NCI-H2081 (cell line): ENCODE results near the gene TRIM71.
A peak's percentile ranks its signal among the peaks of the same experiment; 100 is the strongest.
"Not testable (repeated sequence)": the region's sequence is repeated elsewhere in the genome, so short reads cannot be mapped to it uniquely, and the experiment has no call there.

Experiments used
- DNase-seq, 2 experiments: peaks; one replicate each; lab custom pipeline; 2025; lab: John Stamatoyannopoulos, UW

Gene TRIM71

DNA sequence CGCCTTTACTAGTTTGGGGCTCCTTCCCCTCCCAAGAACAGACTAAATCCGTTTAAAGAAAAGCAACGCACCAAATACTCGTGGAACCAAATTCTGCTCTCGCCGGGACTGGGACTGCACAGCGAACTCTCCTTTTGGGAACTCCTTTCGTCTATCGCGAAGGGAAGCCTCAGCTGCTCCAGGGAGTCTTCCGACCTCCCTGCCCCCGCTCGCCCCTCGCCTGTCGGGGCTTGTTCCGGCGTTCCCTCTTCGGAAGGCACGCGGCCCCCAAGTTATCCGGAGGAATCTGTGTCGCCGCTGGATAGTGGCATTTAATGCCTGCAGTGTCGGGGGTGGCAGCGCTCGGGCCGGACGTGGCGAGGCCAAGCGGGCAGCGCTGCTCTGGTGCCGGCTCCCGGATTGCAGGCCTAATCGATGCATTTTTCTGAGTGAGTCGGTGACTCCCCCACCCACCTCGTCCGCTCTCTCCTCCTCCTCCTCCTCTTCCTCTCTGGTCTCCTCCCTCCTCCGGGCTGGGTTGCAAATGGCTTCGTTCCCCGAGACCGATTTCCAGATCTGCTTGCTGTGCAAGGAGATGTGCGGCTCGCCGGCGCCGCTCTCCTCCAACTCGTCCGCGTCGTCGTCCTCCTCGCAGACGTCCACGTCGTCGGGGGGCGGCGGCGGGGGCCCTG, at the start of gene TRIM71:
Gene TRIM71 (plus strand): TSS at position 440 of the 671 bp plus-strand sequence. CDS start 84 bp downstream, at position 524.
- DNase-seq: no peak

DNA sequence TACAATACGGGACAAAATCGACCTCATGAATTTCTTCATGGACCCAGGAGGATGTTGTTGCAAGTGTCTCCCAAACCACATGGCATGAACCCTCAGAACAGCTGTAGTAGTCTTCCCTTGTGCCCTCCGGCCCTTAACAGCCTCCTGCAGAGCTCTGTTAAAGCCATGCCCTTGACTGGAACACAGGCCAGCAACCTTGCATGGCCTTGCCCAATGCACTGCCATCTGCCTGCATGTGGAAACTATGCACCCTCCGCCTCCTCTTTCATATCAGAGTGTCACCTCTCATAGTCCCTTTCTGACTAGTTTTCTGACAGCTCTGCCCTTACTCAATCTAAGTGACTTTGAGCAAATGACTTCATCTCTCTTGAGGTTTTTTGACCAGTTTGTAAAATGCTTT, 39.4 kb upstream of the TRIM71 start:
- DNase-seq: no peak

DNA sequence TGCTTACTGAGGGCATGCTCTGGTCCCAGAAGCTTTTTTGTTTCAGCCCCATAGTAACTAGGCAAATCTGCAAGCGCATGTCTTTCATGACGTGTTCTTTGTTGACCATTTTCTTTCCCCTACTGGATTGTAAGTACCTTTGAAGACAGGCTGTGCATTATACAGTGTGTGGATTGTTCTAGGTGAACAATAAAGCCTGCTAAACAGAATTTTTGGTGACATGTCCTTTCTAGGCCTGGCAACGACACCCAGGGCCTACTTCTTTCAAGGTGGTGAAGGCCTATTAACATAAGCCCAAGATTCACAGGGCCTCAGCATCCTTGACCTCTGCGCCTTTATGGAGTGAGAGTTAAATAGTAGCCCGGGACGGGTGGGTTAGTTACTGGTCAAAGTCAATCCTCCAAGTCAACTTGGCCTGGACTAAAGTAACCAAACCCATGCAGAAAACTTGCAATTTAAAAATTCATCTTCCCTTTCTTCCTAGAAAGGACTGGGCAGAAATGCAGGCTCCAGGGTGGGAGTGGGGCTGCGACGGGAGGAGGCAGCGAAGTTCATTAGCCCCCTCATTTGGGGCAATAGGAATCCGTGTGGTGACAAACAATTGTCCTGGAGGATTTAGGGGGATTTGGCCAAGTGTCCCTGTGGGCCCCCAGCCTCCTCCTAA, 37.6 kb upstream of the TRIM71 start:
- DNase-seq: no peak

- DNase-seq: peak; percentile 6 to 25
Observed at GRCh38 chr3:32780735-32781210, 37.0 kb upstream of the TRIM71 start.

DNA sequence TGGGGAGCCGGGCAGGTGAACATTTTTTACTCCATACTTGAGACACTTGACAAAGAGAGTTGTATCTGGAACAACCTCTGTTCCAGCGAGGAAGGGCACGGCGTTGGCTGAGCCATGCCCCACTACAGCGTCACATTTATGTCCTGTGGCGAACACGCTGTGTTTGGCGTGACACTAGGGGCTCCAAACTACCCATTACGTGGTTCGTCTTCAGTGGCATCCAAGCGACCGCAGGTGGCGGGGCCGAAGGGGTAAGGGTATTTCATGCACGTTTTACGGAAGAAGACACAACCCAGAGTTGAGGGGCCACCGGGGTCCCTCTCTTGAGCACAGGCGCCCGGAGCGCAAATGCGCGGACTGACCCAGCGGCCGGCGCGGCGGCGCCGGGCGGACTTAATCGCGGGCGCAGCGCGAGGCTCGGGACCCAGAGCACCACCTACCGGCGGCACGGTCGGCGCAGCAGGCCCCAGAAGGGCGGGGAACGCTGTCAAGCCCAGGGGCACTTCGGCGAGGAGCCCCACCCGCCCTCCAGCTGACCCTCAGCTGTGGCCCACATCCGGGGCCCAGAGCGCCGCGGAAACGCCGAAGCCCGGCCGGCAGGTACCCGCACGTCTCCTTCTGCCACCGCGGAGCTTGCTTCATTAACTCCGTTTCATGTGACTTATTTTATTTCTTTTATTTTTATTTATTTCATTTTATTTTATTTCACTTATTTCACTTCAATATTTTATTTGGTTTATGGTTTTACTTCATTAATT, 36.4 kb upstream of the TRIM71 start:
- DNase-seq: peak; percentile 72 to 86

- DNase-seq: not testable (repeated sequence)
Observed at GRCh38 chr3:32781969-32782270, 35.9 kb upstream of the TRIM71 start.

DNA sequence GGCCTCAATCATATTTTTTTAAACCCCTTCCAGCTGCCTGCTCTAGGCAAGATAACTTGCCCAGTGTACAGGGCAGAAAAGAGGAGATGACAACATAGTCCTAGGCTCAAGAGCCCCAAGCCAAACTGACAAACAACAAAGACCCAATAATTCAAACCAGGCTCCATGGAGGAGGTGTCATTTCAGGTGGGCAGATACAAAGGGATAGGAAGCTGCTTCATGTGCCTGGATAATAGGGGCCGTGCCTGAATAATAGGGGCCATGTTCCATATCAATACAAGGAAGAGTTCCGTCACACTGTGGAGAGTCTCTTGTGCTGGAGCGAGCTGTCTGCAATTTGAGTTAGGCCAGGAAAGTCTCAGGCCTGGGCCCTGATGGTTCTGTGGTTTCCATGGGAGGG, 35.4 kb upstream of the TRIM71 start:
- no peak for DNase-seq

GRCh38 chr3:32791833-32792232, 26.0 kb upstream of the TRIM71 start:
- DNase-seq: no peak

DNA sequence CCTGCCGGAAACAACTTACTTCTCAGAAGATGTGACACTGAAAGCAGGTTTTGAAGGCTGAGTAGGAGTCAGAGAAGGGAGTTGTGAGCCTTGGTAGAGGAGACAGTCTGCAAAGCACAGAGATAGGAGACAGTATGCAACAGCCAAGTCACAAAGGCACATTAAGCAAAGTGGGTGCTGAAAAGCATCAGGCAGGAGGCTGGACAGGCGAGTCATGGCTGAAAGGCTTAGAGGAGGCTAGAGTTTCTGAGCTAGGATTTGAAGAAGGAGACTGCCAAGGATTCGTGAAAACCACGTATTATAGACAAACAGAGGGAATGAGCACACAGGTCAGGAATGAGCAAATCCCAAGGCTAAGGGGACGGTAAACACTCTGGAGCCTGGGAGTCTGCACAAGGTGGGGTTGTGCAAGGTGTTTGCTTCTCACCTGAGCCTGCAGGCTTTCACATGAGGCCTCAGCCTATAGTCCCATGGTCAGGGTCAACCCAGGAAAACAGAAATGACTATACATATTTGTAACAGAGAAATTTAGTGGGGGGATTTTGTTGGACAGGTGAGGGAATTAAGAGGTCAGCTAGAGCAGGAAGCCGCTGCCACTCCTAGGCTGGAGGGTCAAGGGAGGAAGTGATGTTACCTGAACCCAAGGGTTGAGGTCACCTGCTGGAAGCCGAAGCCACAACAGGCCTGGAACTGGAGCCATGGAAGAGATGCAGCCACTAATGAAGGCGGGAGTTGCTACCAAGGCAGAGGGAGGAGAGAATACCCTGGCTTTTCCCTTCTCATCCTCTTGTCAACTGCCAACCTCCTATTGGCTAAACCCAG, 23.1 kb upstream of the TRIM71 start:
- DNase-seq: no peak

DNA sequence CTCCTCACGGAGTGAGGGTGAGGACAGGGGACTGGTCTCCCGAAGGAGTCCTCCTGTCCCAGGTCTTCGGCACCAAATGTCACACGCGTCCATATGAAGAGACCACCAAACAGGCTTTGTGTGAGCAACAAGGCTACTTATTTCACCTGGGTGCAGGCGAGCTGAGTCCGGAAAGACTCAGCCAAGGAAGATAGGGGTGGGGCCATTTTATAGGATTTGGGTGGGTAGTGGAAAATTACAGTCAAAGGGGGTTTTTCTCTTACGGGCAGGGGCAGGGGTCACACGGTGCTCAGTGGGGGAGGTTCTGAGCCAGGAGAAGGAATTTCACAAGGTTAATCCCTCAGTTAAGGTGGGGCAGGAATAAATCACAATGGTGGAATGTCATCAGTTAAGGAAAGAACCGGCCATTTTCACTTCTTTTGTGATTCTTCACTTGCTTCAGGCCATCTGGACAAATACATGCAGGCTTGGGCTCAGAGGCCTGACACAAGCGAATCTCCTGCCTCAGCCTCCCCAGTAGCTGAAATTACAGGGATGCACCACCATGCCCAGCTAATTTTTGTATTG, 21.3 kb upstream of the TRIM71 start:
- not testable (repeated sequence) for DNase-seq

GRCh38 chr3:32797776-32798175, 20.0 kb upstream of the TRIM71 start:
- no peak for DNase-seq

DNA sequence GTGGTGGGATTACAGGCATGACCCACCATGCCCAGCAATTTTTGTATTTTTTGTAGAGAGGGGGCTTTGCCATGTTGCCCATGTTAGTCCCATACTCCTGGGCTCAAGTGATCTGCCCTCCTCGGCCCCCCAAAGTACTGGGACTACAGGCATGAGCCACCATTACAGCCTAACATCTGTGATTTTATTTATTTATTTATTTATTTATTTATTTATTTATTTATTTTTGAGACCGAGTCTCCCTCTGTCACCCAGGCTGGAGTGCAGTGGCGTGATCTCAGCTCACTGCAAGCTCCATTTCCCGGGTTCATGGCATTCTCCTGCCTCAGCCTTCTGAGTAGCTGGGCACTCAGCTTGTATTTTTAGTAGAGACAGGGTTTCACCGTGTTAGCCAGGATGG, 16.4 kb upstream of the TRIM71 start:
- not testable (repeated sequence) for DNase-seq

DNA sequence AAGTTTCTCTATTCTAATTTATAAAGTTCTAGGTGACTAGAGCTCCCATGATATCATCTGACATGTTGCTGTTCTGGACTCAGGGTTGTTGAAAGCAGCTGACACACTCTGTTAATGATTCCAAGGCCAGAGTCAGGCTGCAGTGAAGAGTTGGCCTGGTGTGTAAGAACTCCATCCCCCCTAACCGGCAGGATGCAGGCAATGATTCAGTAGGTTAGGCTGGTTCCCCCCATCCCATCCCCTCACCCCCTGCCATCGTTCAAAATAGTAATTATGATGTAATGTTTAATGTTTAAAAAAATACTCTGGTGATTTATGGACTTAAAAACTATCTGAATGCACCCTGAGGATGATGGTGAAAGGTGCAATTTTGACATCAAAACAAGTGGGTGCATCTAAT, 4.6 kb upstream of the TRIM71 start:
- DNase-seq: no peak

DNA sequence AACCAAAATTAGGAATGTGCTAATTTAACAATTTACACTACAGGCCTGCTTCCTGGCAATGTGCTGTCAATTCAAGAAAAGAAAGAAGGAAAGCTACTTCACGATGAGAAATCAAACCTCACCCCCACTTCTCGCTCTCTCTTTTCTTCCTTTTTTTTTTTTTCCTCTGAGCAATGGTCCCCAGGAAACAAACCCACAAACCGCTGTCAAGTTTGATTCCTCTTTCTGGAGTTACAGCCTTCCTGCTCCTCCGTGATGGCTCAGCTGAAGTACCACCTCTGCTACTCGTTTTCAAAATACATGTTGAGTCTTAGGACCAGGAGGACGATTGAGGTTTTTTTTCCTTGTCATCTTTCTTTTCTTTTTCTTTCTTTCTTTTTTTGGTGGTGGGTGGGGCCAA, 3.4 kb upstream of the TRIM71 start:
- DNase-seq: no peak

- no peak for DNase-seq
Observed at GRCh38 chr3:32815841-32816438, 1.9 kb upstream of the TRIM71 start.

- no peak for DNase-seq
Observed at GRCh38 chr3:32816439-32817256, 1.1 kb upstream of the TRIM71 start.

GRCh38 chr3:32817257-32817557, 590 bp upstream of the TRIM71 start:
- no peak for DNase-seq

DNA sequence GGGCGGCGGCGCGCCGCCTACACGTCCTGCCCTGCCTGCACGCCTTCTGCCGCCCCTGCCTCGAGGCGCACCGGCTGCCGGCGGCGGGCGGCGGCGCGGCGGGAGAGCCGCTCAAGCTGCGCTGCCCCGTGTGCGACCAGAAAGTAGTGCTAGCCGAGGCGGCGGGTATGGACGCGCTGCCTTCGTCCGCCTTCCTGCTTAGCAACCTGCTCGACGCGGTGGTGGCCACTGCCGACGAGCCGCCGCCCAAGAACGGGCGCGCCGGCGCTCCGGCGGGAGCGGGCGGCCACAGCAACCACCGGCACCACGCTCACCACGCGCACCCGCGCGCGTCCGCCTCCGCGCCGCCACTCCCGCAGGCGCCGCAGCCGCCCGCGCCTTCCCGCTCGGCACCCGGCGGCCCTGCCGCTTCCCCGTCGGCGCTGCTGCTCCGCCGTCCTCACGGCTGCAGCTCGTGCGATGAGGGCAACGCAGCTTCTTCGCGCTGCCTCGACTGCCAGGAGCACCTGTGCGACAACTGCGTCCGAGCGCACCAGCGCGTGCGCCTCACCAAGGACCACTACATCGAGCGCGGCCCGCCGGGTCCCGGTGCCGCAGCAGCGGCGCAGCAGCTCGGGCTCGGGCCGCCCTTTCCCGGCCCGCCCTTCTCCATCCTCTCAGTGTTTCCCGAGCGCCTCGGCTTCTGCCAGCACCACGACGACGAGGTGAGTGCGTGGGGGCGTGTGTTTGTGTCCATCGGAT, 602 bp downstream of the TRIM71 start:
- DNase-seq: no peak

DNA sequence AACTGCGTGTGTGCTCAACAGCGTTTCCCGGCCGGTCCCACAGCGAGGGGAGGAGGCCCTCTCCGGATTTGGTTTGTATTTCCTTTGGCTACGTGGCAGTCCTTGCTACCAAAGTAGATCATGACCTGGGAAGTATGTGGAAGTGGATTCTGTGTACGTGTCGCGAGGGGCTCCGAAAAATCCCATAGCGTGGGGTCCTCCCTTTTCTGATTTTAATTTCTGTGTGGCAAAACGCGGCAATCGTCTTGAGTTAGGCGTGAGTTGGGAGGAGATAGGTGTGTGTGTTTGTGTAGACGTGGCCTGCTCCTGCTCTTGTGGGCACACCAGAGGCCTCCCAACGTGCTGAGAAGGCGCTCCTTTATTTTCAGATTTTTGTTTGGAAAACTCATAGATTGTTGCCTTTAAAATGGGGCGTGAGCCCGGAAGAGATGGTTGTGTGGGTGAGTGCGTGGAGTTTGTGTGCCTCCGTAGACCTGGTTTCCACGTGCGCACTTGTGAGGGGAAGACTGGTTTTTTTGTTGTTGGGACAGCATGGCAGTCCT, 1.2 kb downstream of the TRIM71 start:
- DNase-seq: no peak
